GM15510 (cell line): ENCODE data around the gene ATF7IP2.

Experiments
- POLR2A ChIP-seq: IDR thresholded peaks from 3 replicates; pipeline ENCODE4 v1.6.1; 2011; ENCODE audit warnings: borderline replicate concordance; ENCODE audit not compliant: insufficient read length; ENCODE audit errors: extremely low read depth

ATF7IP2 gene

DNA sequence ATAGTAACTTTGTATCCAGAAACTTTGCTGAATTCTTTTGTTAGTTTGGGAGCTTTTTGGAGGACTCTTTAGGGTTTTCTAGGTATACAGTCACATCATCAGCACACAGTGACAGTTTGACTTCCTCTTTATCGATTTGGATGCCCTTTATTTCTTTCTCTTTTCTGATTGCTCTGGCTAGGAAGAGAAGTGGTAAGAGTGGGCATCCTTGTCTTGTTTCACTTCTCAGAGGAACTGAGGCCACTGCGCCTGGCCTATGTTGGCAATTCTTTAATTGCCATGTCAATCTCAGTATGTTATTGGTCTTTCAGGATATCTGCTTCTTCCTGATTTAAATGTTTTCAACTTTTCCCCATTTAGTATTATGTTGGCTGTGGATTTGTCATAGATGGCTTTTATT lies 24.6 kb downstream of the ATF7IP2 start:
- TF ChIP-seq POLR2A = no peak

- TF ChIP-seq POLR2A = no peak
Observed at GRCh38 chr16:10412935-10413601, 27.2 kb downstream of the ATF7IP2 start.

GRCh38 chr16:10419701-10420100 lies 33.8 kb downstream of the ATF7IP2 start:
- no peak for TF ChIP-seq POLR2A

DNA sequence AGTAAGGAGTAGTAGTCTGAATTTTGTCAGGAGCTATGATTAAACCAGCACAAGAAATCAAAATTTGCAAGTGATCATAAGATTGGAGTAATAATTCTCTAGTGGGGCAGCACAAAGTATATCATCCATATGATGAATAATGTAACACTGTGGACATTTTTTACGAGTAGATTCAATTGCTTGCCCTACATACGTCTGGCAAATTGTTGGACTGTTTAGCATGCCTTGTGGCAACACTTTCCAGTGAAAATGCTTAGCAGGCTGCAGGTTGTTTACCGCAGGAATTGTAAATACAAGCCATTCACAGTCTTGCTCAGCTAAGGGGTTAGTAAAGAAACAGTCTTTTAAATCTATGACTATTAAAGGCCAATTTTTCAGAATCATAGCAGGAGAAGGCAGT lies 35.7 kb downstream of the ATF7IP2 start:
- TF ChIP-seq POLR2A = no peak

GRCh38 chr16:10428433-10429168 lies 42.7 kb downstream of the ATF7IP2 start:
- TF ChIP-seq POLR2A = no peak

DNA sequence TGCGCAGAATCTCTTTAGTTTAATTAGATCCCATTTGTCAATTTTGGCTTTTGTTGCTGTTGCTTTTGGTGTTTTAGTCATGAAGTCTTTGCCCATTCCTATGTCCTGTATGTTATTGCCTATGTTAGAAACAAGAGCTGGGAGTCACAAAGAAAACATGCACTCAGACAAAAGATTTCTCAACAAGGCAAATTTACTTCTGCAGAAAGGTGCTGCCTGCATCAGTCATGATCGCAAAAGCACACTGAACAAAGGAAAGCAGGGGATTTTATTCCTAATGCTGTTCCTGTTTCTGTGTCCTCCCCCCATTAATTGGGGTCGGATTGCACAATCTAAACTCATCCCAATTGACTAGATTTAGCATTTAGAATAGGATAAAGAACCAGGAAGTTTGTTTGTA lies 55.9 kb downstream of the ATF7IP2 start:
- no peak for TF ChIP-seq POLR2A

GRCh38 chr16:10447289-10447688 lies 61.4 kb downstream of the ATF7IP2 start:
- no peak for TF ChIP-seq POLR2A

- TF ChIP-seq POLR2A = no peak
Observed at GRCh38 chr16:10453159-10453510, 67.3 kb downstream of the ATF7IP2 start.

DNA sequence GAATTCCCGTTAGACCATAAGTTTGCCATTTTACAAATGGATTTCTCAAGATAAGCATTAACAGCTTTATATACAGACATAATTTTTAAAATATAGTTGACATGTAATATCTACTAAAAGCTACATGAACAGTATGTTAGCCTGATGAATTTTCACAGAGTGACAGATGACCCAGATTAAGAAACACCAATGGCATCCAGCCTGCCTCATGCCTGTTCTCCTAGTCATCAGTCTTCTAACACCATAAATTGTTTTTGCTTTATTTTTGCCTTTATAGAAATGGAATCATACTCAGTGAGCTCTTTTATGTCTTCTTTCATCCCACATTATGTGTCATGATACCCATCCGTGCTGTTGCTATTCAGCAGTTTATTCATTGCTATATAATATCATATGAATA lies 80.0 kb downstream of the ATF7IP2 start:
- no peak for TF ChIP-seq POLR2A

DNA sequence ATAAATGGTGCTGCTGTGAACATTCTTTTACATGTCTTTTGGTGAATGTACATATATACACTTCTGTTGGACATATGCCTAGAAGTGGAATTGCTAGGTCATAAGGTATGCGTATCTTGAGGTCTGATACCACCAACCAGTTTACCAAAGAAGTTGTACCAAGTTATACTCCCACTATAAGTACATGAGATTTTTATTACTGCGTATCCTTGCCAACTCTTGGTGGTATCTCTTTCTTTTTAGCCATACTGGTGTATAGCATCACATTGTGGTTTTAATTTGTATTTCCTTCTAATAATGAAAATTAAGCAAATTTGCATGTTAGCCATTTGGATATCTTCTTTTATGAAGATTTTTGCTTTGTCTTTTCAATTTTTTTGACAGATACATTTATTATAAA lies 80.5 kb downstream of the ATF7IP2 start:
- TF ChIP-seq POLR2A = no peak

GRCh38 chr16:10466861-10467260 lies 81.0 kb downstream of the ATF7IP2 start:
- no peak for TF ChIP-seq POLR2A

DNA sequence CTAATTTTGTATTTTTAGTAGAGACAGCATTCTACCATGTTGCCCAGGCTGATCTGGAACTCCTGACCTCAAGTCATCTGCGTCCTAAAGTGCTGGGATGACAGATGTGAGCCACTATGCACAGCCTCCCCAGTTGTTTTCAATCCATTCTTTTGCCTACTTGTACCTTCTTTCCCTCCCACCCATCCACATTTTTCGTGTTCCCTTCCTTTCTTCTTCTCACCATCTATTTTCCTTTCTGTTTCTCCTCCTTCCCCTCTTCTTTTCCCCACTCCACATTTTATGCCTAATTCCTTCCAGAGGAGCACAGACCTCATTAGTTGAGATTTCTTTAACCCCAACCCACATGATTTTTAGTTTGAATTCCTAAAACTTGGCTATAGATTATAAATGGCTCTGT lies 94.3 kb downstream of the ATF7IP2 start:
- no peak for TF ChIP-seq POLR2A

DNA sequence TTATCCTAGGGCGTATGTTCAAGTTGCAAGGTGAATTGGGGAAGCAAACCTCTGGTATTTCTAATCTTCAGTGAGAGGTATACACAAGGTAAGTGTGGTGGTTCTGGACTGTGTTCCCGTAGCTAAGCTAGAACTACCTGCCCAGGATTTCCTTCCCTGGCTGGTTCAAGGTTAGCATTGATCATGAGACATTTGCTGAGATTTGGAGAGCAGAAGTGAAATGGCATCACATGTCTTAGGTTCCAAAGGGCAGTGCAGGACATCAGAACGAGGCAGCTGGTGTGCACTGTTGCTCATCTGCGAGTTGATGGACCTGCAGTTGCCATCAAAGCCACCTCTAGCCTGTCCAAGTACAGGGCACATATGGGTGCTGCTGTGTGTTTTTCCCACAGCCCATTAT lies 99.3 kb downstream of the ATF7IP2 start:
- TF ChIP-seq POLR2A = no peak

DNA sequence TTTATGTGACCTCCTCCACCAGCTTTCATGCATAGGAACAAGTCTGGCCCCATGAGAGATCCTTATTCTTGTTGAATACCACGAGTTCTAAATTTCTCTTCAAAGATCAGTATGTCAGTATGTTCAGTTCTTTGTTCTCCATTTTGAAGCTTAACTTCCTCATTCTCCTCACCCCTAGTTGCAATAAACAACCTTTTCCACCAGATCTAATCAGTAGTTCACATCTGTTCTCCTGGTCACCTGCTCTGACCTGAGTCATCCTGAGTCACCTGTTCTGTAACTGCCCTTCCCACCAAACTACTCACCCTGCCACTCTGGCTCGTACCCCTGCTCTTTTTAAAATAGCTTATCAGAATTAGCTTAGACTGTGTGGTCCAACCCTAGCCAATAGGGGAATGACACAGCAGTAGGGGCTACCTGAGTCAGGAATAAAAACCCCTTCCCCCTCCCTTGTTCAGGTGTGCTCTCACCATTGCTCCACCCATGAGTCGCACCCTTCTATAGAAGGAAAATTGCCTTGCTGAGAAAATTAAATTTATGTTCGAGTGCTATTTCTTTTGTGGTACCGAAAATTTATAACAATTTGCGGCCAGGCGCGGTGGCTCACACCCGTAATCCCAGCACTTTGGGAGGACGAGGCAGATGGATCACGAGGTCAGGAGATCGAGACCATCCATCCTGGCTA lies 100.0 kb downstream of the ATF7IP2 start:
- TF ChIP-seq POLR2A = no peak

DNA sequence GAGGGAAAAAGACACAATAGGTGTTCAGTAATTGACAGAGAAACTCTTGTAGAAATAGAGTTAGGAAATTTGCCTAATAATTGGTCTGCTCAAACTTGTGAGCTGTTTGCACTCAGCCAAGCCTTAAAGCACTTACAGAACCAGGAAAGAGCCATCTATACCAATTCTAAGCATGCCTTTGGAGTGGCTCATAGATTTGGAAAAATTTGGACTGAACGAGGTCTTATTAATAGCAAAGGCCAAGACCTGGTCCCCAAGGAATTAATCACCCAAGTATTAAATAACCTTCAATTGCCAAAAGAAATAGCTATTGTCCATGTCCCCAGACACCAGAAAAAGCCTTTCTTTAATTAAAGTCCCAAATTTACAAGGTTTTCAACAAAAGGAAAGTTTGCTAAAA lies 104.3 kb downstream of the ATF7IP2 start:
- TF ChIP-seq POLR2A = no peak

DNA sequence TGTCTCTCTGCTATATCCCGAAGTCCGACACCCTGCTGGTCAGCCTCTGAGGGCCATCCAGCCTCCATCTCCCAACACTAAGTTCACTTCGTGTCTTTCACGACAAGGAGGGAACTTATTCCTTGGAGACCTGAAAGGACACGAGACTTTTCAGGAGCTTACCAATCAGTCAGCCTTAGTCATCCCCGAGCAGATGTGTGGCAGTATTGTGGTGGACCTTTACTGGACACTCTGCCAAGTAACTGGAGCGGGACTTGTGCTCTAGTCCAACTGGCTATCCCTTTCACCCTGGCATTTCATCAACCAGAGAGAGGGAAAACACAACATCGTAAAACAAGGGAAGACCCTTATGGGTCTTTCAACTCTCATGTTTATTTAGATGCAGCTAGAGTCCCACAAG lies 107.4 kb downstream of the ATF7IP2 start:
- no peak for TF ChIP-seq POLR2A
